ENCODE results near the gene RFPL3.
"Not testable (repeated sequence)": the region's sequence is repeated elsewhere in the genome, so short reads cannot be mapped to it uniquely, and the experiment has no call there.

Gene RFPL3

DNA sequence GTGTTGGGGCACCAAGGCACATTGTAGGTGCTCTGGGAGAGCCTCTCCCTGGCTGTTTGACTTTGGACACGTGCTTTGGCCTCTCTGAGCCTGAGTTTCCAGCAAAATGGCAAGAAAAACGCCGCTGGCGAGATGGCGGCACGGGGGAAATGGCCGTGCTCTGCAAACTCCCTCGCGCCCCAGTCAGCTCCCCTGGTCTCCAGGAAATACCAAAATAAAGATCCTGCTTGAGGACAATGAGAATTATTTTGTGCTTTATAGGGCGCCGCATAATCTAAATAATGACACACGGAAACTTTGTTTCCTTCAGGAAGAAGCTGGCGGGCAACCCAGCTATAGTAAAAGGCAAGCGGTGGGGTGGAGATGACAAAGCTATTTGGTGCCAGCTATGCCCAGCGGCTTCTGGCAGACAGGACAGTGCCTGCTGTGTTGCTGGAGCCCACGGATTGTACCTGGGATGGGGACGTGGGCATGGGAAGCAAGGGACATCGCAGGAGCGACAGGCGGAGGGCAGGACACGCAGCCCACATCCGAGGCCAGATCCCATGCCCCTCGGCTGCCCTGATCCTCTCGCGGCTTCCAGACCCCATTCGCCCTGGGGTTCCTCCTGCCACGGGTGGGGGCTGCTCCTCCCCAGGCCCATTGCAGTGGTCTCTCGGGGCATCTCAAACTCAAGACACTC lies 26.3 kb upstream of the RFPL3 start:
- no peak for DNase-seq

DNA sequence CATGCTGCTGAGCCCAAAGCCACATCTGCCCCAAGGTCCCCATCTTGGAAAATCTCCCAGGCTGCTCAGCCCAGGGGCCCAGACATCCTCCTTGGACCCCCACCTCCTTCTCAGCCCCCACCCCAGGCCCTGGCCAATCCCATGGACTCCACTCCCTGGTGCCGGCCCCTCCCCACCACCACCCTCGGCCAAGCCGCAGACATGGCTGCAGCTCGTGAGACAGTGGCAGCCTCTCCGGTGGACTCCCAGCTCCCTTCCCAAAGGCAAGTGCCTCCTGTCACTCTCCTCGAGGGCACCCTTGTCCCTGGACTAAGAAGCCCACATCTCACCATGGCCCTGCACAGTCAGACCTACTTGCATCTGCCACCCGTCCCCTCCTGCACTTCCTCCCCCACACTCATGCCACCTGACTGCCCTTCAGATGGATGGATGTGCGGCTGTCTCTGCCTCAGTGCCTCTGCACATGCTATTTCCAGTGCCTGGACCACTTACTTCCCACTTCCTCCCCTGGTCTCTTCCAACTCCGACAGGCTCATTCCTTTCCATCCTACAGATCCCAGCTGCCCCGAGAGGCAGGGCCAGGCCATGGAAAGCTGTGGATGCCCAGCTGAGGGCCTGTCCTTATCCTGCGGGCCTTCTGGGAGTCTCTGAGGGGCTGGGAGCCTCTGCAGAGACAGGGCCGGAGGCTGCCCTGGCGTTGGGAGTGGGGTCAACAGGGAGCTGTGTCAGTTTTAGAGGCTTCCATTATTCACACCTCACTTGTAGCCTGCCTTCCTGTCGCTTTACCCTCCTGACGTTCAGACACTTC lies 25.5 kb upstream of the RFPL3 start:
- no peak for DNase-seq

DNA sequence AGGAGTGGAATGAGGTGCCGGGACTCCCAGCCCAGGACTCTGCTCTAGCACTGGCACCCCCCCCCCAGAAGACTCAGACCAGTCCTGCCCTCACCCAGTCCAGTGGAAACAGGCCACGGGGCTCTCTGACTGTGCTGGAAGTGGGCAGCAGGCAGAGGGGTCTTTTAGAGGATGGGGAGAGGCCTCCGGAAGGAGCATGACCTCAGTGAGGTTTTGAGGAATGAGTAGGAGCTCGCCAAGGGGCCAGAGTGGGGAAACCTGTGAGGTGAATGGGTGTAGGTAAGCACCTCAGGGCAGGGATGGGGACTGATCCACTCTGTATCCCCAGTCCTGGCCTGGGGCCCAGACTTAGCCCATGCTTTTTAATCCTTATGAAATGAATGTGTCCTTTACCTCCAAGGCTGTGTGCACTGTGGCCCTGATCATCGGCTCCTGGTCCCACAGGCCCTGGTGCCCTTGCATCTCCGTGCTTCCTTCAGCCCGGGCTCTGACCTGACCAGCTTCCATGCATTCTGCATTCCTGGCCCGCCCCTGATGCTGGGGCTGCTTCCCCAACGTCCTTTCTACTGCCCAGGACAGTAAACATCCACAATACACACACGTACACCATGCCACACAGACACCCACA lies 24.4 kb upstream of the RFPL3 start:
- DNase-seq: no peak

DNA sequence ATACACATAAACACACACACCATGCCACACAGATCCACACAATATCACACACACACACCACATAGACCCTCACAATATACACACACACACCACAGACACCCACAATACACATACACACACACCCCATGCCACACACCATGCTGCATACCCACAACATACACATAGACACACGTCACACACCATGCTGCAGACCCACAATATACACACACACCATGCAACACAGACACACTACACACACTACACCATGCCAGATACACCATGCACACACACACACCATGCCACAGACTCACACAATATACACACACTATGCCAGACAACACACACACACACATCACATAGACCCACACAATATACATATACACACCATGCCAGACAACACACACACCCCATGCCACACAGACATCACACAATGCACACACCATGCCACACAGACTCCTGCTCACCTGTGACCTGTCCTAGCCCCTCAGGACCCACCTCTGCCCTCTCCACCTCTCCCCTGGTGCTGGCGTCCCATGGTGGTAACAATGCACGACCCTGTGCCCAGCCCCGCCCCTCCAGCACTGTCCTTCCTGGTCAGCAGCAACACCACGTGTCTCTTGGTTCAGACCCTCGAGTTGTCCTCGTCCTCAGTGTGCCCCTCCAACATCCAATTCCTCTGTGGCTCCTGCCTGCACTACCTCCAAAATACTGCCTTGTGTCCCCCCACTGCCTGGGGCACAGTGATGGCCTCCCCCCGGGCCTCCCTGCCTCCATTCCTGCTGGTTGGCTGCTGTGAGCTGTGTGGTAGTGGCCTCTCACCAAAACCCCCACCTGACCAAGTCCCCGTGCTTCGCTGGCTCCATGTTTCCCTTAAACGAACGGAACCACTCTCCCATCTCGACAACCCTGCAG lies 23.7 kb upstream of the RFPL3 start:
- DNase-seq: no peak

DNA sequence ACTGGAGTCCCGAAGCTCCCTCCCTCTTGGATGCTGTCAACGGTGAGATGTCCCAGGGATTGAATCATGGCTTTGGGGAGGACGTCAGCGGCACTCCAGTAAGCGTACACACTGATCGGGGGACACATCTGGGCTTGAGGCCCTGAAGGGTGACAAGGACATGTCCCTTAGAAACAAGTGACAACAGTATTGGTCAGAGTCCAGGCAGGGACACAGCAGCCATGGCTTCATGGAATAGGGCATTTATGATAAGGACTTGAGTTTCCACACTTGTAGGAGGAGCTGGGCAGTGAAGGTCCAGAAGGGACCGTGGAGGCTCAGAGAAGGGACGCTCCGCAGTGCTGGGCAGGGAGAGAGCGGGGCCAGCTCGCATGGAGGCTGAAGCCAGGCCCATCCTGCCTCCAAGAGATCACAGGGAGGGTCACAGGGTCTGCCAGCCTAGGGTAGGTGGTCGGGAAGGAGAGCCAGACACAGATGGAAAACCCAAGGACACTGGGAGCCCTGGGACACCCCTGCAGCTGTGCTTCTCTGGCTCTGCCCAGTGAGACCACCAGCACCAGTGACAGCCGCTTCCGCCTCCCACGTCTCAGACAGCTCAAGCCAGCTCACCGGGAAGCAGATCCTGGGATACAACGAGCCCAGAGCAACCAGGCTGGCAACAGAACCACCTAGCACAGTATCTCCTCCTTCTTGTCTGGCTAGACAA lies 22.9 kb upstream of the RFPL3 start:
- DNase-seq: no peak

DNA sequence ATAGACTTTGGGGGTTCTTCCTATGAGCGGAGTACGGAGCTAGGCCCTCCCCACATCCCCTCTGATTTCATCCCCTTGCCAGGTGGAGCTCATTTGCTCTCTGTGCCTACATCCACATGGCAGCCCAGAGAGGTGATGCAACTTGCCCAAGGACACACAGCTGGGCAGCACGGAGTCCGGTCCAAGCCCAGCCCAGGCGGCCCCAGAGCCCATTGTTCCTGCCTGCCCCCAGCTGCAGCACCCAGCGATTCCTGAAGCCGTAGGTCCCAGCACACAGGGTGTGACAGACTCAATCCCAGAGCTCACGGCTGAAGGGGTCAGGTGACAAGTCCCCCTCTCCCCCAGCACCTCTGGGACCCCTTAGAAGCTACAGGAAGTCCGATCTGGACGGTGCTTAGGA lies 22.2 kb upstream of the RFPL3 start:
- DNase-seq: no peak

DNA sequence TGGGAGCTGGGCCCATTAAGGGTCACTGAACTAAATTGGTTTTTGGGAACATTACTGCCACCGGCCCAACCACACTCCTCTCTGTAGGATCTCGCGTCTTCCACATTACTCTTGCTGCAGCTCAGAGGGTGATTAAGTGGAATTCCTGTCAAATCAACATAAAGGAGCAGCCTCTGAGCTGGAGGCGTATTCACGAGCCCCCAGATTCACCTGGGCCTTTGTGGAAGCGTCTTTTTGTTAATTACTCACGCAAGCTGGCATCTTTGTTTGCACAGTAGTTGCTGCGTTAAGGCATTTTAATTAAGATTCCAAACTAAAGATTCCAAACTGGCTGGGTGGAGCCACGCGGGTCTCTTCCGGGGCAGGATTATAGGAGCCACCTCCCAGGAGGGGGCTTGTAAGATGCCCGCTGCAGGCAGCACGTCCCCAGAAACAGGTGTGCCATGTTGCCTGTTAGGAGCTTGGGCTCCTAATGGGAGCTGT lies 21.5 kb upstream of the RFPL3 start:
- DNase-seq: no peak

DNA sequence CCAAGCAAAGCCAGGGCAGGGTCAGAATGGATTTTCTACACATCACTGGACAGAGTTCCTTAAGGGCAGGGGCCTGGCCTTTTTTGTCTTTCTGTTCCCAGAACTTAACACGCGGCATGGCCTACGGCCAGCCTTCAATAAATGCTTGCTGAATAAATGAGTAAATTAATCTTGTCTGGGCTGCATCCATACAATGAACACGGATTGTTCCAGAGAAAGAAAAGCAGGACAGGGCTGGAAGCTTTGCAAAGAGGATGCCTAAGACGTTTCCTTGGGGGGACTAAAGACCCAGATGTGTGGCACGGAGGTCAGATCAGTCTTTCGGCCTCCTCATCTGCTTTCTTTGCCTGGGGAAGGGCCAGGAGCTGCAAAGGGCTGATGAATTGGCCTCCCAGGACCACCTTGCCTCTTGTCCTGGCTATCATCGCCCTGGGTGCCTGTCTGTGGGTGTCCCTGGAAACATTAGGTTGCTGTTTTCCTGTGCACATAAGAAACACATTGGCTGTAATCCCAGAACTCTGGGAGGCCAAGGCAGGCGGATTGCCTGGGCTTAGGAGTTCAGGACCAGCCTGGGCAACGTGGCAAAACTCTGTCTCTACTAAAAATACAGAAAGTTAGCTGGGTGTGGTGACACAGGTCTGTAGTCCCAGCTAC lies 20.8 kb upstream of the RFPL3 start:
- no peak for DNase-seq

DNA sequence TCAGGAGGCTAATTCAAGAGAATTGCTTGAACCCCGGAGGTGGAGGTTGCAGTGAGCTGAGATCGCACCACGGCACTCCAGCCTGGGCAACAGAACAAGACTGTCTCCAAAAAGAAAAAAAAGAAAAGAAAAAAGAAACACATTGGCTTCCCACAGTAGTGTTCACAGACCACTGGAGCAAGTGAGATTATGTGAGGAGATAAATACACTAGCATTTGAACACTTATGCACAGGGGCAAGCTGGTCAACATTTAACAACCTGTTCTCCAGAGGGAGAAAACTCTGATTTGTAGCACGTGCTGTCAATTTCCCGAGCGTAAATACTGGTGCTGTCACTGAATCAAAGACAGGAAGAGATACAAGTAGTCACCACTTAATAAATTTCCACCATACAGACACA lies 20.2 kb upstream of the RFPL3 start:
- DNase-seq: not testable (repeated sequence)

DNA sequence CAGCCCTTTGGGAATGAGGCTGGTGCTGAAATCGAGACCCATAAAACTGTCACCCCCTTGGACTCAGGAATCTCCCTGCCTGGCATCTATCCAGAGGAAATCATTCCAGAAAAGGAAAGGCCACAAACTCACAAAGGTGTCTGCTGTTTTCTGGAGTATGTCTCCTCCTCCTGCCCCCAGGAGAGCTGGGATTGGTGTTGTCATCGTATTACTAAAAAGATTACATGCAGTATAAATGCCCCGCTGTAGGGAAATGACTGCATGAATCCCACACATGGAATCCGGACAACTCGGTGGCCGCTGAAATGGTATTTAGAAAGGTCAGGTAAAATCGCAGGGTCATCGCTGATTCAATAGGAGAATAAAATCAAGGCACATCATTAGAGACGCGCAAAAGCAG lies 18.9 kb upstream of the RFPL3 start:
- DNase-seq: no peak

DNA sequence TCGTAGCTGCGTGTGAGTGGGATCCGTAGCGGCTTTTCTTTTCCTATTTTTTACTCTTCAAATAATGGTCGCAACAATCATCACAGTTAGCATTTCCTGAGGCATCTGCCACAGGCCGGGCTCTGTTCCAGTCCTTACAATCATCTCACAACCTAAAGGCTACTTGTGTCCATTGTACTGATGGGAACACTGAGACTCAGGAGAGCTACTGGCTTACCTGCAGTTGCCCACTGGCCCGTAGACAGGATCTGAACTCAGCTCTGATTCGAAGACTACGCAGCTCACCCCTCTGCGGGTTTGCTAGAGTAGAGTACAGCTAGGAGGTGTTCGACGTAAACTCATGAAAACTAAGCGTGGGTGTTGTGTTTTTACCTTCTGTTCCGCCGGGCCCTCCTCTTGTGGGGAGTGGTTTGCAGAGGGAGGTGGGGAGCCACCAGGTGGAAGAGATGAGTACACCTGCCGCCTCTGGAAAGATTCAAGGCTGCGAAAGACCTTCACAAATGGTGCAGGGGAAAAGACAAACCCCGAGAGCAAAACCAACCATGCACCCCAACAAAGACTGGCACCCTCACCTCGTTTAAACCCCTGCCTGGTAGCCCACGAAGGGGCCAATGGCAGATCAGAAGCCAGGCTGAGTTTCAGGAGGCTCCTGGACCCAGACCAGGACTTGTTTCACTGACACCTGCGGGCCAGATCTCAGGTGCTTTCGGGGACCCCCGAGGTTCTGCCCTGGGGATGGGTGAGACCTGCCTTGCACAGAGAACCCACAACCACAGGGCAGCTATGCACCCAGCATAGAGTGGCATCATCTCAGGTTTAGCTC lies 18.3 kb upstream of the RFPL3 start:
- DNase-seq: no peak

DNA sequence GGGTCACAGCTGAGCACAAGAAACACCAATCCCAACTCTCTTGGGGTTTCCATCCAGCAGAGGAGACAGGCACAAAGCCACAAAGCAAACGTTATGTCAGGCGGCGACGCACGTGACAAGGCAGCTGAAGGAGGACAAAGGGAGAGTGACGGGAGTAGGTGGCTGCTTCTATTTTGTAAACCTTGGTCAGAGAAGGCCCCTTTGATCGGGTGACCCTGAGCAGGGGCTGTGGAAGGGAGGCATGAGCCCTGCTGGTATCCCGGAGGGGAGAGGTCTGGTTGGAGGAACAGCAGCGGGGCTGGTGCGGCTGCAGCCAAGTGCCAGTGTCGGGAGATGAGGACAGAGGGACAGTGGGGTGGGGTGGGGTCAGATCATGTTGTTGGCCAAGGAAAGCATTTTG lies 17.3 kb upstream of the RFPL3 start:
- DNase-seq: no peak

DNA sequence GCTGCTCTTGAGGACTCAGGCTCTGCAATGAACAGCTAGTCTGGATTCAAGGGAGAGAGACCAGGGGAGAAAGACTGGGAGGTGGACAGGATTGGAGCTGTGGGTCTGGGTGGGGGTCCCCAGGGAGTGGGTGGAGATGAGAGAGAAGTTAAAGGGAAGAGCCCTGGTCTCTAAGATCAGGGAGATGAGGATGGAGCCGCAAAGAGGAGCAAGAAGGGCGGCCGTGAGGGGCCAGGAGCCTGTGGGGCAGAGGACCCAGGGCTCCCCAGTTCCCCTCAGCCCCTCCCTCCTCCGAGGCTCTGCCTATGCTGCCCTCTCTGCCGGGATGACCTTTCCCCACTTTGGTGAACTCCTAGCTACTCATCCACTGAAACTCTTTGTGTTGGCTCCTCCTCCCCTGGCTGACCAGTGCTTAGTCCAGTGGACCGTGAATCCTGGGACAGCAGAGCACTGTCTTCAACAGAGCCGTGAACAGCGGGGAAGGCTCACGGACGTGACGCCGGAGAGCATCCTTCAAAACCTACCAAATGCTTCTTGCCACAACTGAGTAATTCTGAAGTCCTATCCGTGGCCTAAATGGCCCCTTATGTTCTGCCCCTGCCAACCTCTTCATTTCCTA lies 16.4 kb upstream of the RFPL3 start:
- no peak for DNase-seq

DNA sequence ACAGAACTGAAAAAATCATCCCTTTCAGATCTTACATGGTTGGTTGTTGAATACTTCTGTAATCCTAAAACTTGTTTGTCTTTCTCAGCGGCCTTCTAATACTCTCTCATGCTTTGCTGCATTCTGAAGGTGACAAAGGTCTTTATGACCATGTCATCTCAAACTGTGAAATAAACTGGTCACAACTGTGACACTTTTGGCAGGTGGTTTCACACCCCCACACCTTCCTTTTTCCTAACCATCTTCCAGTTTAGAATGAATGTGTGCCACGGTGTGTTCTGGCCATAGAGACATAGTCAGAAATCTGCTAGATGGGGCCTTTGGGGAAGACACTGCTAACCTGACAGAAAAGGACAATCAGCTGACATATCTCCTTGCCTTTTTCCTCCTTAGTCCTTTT lies 14.7 kb upstream of the RFPL3 start:
- DNase-seq: no peak

DNA sequence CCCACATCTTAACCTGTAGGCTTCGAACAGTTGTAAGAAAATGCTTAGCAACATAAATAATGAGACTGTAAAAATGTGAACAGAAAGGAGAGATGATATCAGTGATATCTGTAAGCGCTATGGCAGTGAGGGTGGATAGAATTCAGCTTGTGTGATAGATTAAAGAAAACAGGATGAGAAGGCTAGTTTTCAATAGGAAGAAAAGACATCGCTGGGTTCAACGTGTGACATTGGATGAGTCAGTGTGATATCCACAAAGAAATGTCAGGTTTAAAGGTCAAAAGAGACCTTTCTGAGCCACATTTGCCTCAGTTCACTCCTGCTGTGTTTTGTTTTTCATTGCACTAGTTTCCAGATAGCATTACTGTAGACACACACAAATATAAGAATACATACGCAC lies 13.7 kb upstream of the RFPL3 start:
- no peak for DNase-seq

DNA sequence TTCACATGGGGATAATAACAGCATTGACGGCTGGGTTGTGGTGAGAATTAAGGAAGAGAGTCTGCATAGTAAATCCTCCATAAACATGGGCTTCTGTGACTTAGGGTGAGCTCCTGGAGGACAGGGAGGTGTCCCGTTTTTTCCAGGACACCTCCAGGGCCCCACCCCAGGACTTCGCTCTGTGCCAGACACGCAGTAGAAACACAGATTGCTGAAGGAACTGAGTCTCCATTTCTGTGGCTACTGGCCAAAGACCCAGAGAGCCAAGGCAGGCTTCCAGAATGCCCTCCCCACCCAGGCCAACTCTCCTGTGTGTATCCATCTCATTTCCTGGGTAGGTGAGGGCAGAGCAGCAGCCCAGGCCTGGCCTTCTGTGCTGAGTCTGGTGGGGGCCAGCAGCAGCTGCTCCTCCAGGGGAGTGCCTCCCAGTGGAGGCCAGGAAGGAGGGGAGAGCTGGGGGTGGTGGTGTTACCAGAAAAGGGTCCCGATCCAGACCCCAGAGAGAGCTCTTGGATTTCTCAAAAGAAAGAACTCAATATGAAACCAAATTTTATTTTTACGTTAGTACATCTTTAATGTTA lies 9.5 kb upstream of the RFPL3 start:
- no peak for DNase-seq

DNA sequence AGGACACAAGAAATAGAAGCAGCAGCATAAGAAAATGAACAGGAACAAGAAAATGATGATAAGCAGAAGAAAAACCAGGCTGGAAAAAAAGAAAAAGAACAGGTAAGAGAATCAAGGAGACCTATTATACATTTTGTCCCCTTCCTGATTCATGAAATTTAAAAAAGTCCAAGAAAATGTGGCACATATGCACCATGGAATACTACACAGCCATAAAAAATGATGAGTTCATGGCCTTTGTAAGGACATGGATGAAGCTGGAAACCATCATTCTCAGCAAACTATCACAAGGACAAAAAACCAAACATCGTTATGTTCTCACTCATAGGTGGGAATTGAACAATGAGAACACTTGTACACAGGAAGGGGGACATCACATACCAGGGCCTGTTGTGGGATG lies 5.8 kb upstream of the RFPL3 start:
- not testable (repeated sequence) for DNase-seq

DNA sequence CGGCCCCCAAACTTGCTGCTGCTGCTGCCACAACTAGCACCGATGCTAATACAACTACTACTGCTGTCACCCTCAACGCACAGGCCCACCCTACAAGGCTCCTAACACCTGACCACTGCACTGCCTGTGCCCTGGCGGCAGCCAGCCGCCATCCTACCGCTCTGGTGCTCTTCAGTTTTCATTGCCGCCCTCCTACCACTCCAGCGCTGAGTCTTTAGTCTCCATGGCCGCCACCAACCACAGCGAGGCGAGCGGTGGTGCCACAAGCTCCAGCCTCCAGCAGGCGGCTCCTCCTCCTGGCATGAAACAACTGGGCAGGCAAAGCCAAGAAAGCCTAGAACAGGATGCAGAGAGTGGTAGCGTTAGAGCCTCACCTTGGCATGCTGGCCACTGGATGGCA lies 5.0 kb upstream of the RFPL3 start:
- DNase-seq: no peak

DNA sequence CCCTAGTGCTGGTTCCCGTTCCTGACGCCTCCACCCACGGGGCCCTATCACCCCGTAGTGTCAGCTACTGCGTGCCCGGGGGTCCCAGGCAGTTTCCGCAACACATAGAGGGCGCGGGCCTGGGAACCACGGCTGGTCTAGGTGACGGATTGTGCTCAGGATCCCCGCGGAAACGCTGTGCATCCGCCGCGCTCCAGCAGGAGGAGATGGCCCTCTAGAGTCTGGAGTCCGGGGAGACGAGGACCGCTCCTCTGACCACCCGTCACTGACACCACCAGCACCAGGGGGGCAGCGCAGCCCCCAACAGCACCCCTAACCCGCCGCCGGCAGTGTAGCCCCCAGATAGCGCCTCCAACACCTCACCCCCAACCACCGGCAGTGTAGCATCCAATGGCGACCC lies 4.4 kb upstream of the RFPL3 start:
- DNase-seq: no peak

DNA sequence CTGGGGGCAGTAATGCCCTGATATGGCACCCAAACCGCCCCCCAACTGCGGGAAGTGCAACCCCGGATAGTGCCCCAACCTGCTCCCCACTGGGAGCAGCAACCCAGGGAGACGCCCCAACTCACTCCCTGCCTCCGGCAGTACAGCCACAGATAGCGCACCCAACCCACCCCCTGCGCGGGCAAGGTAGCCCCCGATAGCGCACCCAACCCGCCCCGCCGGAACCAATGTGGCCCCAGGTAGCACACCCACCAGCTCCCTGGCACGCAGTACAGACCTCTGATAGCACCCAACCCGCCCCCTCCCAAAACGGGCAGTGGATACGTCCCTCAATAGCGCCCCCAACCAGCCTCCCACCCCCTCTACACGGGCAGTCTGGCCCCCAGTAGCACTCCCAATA lies 3.8 kb upstream of the RFPL3 start:
- DNase-seq: no peak
